GM23338 (cell line): ENCODE measurements around the gene RNGTT.

ENCODE experiments used
- CTCF ChIP-seq, 2 experiments: fragments of 200-600 bp in 1 of 2; sonication (generic) in 1 of 2; conservative IDR thresholded peaks; 2 replicates each; pipeline versions ENCODE4 v1.5.1 to v1.6.1; 2016 to 2017; ENCODE audit warnings: antibody characterized with exemption in 2 of 2, low read depth in 2 of 2, mild to moderate bottlenecking in 2 of 2, moderate library complexity in 1 of 2
- EZH2 ChIP-seq: fragments of 200-600 bp; sonication (generic); IDR thresholded peaks from one replicate; pipeline ENCODE4 v1.8.0; 2017; ENCODE audit warnings: antibody characterized with exemption, mild to moderate bottlenecking, low read depth; ENCODE audit not compliant: unreplicated experiment
- POLR2AphosphoS5 ChIP-seq: IDR thresholded peaks from 2 replicates; pipeline ENCODE4 v1.6.1; 2016; ENCODE audit warnings: antibody characterized with exemption, low read depth

- TF ChIP-seq CTCF (conservative IDR thresholded peaks at IDR 0.05; ENCODE audit: low read depth in 2 of 2) (no peak), EZH2 (no peak), POLR2AphosphoS5 (no peak)
Observed at GRCh38 chr6:88864359-88865054, 98.9 kb downstream of the RNGTT start.
